Astrocyte of the cerebellum (primary cell): ENCODE data around the gene CAPRIN1.
A peak's percentile ranks its signal among the peaks of the same experiment; 100 is the strongest.

Experiments used
- DNase-seq: peaks from one replicate; pipeline ENCODE4 v3.0.0-alpha.2; 2011; ENCODE audit warnings: low read depth
- H3K4me3 ChIP-seq: 2 replicates; pipeline ENCODE4 v1.5.1; 2011; ENCODE audit warnings: mild to moderate bottlenecking, low read depth, low read length, moderate library complexity
- in situ Hi-C: cut with HindIII; loops from 2 replicates; pipeline ENCODE4 v1.10.0; 2017; ENCODE audit warnings: low sequenced_read_pairs
- TF ChIP-seq, protein P1 (sequence below): IDR thresholded peaks from 2 replicates; pipeline ENCODE4 v1.5.1; 2012; ENCODE audit warnings: low read length, low read depth, moderate library complexity, mild to moderate bottlenecking; ENCODE audit errors: missing control alignments

CAPRIN1 gene

DNA sequence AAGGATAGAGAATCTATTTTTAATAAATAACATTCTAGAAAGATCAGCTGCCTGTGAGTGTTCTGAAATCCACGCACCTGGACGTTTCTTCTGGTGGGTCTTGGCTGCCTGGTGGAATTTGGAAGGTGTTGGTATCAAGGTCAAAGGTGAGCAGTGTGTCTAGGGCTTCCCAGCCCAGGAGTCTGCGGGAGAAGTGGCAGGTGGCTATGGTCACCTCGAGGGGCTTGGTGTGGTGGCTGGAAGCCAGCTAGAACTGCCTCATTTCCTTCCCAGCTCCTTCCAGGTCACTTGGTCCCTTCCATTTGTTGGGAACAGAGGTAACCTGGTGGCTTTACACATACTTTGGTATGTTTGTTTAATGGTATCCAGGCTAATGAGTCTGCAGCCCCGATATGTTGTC lies 95.3 kb downstream of the CAPRIN1 start:
- TF ChIP-seq, protein P1, sequence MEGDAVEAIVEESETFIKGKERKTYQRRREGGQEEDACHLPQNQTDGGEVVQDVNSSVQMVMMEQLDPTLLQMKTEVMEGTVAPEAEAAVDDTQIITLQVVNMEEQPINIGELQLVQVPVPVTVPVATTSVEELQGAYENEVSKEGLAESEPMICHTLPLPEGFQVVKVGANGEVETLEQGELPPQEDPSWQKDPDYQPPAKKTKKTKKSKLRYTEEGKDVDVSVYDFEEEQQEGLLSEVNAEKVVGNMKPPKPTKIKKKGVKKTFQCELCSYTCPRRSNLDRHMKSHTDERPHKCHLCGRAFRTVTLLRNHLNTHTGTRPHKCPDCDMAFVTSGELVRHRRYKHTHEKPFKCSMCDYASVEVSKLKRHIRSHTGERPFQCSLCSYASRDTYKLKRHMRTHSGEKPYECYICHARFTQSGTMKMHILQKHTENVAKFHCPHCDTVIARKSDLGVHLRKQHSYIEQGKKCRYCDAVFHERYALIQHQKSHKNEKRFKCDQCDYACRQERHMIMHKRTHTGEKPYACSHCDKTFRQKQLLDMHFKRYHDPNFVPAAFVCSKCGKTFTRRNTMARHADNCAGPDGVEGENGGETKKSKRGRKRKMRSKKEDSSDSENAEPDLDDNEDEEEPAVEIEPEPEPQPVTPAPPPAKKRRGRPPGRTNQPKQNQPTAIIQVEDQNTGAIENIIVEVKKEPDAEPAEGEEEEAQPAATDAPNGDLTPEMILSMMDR, result no peak
- no peak overlapping the region for H3K4me3 ChIP-seq
- in situ Hi-C loops, result loop anchor here (5.0 kb wide), 1 partner anchor 40 kb away; the partner anchor contains the start of gene NAT10
- no peak for DNase-seq

DNA sequence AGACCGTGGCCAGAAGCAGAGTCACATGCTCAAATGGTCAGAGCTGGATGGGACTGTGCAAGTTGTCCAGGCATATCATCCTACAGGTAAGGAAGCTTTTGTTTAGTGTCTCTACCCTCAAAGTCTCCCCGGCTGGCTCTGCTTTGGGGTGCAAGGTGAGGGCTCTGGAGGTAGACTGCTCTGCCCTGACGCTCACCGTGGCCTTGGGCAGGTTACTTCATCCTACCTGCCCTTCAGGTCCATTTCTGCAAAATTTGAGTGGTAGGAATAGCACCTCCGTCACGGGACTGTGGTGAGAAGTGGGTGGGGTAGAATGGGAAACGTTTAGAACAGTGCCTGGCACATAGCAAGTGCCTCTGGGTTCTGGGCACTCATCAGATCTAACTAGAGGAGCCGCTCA lies 96.0 kb downstream of the CAPRIN1 start:
- TF ChIP-seq, protein P1, result no peak
- no peak overlapping the region for H3K4me3 ChIP-seq
- no peak for DNase-seq
- in situ Hi-C loops, result loop anchor here (5.0 kb wide), 1 partner anchor 40 kb away; the partner anchor contains the start of gene NAT10

DNA sequence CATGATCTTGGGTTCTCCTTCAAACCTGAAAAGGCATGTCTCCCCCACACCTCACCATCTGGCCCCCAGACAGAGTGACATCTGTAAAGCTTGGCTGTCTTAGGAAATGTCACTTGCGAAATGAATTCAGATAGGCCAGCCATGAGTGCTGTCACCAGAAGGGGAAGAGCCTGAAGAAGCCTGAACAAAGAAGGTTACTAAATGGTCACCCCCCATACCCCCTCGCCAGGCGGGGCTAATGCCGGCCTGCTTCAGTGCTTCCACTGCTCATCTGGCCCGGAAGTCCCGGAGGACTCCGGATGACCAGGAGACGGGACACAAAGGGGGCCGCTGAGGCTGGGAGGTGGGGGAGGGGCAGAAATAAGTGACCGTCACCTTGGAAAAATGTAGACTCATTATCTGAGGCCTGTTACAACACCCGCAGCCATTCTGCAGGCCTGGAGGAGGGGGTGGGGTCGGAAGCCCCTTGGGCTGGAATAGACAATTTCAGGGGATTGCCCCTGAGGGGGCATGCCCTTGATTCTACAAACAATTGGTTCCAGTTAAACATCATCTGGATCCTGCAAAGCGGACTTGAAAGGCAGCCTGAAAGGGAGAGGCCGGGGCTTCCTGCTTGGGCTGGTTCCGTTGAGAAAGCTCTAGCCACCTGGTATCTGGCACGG lies 97.1 kb downstream of the CAPRIN1 start:
- DNase-seq, result no peak
- no peak overlapping the region for H3K4me3 ChIP-seq
- in situ Hi-C loops, result loop anchor here (5.0 kb wide), 1 partner anchor 41 kb away; the partner anchor contains the start of gene NAT10
- TF ChIP-seq, protein P1, result no peak

DNA sequence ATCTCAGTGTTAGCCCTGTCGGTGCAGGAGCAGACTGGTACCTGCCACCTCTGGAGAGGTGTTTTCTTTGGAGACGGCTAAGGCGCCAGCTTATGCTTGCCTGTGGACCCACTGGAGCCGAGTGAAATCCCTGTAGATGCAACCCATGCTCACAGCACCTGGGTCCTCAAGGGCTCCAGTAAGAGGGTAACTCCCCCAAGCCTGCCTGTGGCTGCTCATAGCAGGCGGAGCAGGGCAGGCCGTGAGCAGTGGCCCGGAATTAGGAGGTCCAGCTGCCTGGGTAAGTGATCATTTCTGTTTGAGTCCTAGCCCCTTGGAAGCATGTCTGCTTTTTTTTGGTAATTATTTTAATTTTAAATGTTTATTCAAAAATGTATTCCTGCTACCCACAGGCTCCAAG lies 97.7 kb downstream of the CAPRIN1 start:
- TF ChIP-seq, protein P1, result no peak
- in situ Hi-C loops, result loop anchor here (5.0 kb wide), 1 partner anchor 42 kb away; the partner anchor contains the start of gene NAT10
- H3K4me3 ChIP-seq, result no peak overlapping the region
- DNase-seq, result no peak

DNA sequence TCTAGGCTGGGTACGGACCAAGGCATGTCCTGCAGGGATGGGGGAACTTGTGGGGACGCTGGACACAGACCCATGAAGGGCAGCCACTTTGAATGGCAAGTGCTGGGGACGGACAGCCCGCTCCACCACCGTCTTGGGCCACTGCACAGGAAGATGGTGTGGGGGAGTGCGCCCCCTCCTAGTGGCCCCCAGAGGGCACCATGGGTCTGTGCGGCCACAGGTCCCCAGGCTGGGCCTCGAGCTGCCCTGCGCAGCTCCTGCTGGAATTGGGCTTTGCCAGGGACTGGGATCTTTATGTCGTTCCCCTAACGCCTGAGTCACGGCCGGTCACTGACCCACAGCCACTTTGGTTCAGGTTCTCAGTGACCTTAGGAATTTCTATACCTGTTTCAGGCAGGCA lies 98.3 kb downstream of the CAPRIN1 start:
- H3K4me3 ChIP-seq, result no peak overlapping the region
- in situ Hi-C loops, result loop anchor here (5.0 kb wide), 1 partner anchor 42 kb away; the partner anchor contains the start of gene NAT10
- TF ChIP-seq, protein P1, result peak; percentile 52
- DNase-seq, result no peak

DNA sequence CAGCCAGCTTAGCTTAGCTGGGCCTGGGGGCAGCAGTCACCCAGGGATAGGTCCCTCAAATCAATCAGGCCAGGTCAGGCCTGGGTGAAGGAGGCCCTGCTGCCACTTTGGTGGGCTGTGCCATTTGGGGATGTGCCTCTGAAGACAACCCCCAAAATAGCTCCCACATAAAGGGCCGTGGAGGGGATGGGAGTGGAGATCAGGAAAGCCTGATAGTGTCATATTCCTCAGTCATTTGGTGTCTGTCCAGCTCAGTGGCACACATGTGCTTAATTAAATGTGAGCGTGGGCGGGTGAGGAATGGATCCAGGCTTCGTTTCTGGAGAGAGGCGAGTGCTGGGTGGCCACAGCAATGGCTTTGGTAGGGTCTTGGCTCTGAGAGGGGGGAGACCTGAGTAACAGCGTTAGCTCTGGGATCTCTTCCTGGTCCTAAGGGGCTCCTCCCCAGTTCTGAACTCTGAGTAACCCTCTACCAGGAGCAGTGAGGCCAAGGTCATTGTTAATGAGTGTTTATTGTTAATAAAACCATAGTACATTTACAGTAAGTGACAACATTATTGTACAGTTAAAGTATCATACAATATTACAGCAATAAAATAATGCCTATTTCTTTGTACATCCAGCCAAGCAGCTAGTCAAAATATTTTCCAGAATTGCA lies 99.1 kb downstream of the CAPRIN1 start:
- TF ChIP-seq, protein P1, result no peak
- no peak for DNase-seq
- in situ Hi-C loops, result no loop called here
- H3K4me3 ChIP-seq, result no peak overlapping the region
